Measurements from ENCODE around the gene PAM.
A peak's percentile ranks its signal among the peaks of the same experiment; 100 is the strongest.
"Not testable (repeated sequence)": the region's sequence is repeated elsewhere in the genome, so short reads cannot be mapped to it uniquely, and the experiment has no call there.

Gene PAM

DNA sequence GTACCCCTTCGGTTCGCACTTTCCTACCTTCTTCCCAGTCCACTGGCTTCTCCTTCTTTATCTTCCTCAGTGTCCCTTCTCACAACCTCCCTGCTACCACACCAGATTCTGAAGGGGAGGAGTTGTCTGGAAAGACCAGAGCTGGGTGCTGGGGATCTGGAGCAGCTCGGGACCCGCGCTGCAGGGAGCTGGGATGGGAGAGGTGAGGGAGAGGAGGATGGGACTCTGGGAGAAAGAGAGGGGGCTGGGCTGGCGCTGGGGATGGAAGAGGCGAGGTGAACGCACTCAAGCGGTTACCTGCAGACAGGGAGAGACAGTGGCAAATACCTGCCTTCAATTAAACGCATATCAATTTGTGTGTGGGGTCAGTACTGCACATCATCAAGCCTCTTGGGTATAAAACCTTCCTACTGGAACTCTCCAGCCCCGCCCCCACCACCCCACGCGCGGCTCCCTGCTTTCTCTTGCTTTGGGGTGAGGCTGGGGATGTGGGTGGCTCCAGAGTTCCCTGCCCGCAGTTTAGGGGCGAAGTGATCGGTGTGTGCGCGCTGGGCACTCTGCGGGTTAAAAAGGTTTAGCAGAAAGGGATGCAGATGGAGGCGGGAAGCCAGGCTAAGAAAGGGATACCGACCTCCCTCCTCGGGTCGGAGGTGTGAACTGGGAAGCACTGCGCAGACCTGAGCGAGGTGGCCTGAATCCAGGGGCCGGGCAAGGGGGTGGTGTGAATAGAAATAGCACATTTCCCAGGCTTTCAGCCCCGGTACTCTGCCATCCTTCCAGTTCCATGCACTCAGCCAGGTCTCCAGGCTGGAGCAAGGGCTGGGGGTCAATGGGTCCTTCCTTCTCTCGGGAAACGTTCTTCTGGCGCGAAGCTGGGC is 977 bp upstream of the PAM start:
- no peak for DNase-seq

DNA sequence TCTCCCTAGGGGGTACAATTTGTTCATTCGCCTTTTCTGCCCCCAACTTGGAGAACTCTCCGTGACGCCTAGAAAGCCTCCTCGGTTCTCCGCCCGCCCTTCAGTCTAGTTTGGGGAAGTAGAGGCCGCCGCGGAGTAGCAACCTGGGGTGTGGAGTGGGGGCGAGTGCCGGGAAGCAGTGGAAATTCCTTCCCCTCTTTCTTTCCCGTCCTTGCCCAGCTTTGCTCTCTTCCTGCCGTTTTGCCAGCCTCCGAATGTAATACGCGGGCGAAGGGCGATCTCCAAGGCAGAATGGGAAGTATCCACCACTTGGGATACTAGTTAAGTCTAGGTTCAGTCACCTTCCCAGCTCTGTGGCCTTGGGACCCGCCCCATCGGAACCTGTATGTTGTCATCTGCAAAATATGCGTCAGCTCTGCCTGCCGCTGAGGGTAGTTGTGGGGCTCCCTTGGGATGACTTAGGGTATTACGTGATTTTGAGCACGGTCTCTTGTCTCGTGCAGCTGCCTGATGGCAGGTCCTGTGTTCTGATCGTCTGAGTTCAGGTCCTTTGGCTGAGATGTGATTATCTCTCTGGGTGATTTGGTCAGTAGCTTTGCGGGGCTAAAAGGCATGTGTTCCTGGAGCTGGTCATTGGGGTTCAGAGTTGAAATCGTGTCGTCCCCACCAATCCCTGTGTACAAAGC is 724 bp downstream of the PAM start:
- DNase-seq = peak; percentile 38

- DNase-seq = no peak
Observed at GRCh38 chr5:102758576-102758975, 3.5 kb downstream of the PAM start.

DNA sequence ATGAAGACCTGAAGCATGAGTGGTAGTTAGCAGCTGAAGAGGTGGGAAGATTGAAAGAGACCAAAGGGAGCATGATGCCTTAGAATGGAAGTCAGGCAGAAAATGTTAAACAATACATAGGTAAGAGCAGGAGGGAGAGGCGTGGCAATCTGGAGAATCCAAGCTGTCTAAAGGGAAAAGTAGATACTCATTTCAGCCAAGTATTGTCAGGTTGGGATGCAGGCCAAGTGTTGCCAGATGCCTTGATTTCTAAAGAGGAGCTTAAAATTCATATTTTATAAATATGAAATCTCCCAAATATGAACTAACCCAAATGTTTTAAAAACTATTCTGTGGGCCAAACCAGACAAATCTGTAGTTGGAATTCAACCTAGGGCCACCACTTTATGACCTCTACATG is 4.2 kb downstream of the PAM start:
- no peak for DNase-seq

DNA sequence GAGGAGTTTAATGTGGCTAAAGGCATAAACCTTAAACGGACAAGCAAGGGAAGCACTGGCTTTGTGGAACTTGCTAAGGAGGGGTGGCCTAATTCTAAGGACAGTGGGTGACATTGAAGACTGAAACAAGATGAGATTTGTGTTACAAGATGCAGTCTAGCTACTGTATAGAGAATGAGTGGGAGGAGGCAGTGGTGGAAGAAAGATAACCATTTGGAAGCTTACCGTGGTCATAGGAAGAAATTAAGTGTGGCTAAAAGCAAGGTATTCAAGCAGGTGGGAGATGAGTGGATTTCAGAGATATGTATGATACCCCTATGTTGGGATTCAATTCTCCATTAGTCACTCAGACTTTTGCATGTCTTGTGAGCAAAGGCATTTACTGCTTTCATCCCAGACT is 4.6 kb downstream of the PAM start:
- DNase-seq = no peak

DNA sequence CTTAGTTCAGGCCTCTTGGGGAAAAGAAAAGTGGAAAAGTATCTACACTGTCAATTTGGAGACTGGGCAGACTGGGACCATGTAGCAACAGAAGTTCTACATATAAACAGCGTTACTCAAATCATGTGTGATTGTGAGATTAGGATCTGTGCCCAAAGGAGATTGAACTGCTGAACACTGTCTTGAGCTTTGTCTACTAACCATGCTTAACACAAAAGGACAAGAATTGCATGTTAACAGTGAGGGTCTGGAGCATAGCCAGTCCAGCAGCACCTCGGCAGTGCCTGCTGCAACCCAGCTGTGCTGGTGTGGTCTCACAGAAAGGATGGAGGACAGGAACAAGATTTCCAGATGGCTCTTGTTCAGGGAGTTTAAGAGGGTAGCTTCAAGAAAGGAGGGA is 5.7 kb downstream of the PAM start:
- DNase-seq = no peak

DNA sequence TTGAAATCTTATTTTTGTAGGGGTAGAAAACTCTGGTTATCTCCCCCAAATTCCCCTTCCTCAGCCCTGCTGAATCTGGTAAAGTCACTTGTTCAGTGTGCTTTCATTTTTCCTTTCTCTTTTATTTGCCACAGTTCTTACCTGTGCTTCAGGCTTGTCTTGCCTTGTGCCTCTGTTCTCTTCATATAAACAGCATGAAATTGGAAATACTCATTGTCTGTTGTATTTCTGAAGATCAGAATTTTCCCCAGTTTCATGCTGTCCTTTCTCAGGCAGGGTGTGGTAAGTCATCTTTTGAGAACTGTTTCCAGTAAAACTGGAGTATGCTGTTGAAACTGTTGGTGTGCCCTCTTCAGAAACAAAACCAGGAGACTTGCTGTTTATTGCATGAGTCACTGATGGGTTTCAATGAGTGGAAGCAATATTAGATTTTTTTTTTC is 7.0 kb downstream of the PAM start:
- no peak for DNase-seq

DNA sequence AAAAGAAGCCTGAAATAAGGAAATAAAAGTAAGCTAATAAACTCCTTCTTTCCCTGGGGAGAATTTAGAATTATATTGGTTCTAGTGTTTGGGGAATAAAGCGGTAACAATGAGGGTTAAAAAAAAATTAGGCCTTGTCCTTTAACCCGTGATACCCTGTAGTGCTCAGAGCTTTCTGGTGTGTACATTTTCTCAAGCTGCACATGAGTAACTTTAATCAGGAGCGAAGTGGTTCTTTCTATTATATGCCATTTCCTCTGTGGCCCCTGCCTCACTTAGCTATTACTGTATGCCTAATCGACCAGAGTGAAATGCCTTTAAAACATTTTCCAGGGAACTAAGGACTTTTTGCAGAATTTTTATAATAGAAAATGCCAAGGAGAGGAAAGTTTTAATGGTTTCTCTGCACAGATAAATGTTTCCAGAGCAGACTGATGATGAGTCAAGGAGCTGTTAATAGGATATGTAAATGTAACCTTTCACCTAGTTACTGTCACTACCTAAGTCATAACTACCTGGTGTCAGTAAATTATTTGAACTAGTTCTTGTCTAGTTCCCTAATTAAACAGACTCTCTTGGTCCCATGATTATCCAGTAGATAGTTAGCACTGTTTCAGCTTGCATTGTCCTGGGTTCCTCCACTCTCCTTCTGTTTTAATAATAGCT is 7.6 kb downstream of the PAM start:
- DNase-seq = no peak

DNA sequence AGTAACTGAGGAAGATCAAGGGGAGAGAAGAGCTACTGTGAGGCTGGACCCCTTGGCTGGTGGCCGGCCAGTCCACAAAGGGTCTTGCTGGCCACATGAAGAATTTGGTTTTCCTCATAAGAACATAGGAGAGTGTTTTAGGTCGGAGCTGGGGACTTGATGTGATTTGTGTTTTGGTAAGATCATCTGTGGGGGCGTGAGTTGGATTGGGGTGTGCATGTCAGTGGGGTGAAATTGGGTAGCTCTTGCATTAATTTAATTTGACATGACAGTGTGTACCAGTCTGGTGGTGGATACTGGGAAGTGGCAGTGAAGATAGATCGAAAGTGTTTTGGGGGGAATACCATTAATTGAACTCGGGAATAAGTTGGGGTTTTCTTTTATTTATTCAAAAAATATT is 8.6 kb downstream of the PAM start:
- DNase-seq = no peak

- DNase-seq = no peak
Observed at GRCh38 chr5:102764381-102765004, 9.4 kb downstream of the PAM start.

DNA sequence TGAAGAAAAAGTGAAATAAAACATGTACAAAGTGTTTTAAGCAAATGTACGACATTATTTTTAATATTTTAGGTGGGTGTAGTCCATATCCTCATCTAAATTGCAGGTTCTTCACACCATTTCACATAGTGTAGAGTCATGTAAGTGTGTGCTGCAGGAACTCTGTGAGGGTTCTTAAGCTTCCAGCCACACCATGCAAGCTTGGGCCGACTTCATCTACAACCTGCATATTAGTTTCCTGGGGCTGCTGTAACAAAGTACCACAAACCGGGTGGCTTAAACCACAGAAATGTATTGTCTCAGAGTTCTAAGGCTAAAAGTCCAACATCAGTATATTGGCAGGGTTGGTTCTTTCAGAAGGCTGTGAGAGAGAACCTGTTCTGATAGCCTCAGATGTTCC is 10.2 kb downstream of the PAM start:
- DNase-seq = no peak

DNA sequence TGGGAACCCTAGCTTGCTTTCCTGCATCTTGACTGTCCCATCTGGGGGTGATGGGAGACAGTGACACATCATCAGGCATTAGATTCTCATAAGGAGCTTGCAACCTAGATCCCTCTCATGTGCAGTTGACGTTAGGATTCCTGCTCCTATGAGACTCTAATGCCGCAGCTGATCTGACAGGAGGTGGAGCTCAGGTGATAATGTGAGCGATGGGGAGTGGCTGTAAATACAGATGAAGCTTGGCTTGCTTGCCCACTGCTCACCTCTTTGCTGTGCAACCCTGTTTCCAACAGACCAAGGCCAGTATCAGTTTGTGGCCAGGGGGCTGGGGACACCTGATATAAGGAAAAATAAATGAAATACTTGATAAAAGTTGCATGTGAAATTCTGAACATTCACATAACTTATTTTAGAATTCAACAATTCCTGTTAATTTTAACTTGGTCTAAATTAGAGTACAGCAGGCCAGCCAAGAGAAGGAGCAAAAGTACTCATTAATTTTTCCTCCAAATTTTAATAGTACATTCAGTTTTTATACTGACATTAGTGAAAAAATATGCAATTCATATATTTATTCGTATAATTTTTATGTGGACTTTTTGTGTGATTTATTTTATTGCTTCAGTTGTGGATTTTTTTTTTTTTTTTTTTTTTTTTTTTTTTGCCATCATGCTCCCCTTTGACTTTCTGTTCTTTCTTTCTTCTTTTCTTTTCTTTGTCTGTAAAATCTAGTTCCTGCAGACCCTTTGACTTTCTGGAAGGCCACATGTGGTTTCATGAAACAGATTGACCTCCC is 11.4 kb downstream of the PAM start:
- no peak for DNase-seq

DNA sequence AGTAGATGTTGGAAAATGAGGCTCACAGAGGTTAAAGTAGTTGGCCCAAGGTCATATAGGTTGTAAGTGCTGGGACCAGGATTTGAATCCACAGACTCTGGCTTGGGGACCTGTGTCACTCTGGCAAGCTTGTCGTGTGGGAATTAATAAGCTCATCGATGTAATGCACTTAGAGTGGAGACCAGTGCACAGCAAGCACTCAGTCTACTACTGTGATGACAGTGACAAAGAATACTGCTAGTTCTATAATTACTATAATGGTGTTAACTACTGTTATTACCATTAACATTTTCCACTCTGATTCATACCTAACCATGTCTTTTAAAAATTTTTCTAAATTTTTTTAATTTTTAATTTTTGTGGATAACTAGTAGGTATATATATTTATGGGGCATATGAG is 12.8 kb downstream of the PAM start:
- no peak for DNase-seq

DNA sequence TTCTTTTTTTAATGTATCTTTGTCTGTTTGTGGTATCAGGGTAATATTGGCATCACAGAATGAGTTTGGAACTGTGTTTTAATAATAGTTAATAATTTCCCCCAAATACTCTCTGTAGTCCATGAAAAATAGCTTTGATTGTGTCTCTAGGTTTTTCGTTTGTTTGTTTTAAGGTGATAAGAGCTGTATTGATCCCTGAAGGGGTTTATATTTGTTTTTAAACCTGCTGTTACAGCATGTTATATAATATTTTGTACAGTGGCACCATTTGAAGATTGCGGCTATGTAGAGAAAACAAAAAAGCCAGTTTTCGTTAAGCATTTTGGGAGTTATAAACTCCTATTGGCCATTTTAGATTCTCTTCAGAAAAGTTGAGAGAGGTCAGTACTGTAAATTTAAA is 15.7 kb downstream of the PAM start:
- no peak for DNase-seq

DNA sequence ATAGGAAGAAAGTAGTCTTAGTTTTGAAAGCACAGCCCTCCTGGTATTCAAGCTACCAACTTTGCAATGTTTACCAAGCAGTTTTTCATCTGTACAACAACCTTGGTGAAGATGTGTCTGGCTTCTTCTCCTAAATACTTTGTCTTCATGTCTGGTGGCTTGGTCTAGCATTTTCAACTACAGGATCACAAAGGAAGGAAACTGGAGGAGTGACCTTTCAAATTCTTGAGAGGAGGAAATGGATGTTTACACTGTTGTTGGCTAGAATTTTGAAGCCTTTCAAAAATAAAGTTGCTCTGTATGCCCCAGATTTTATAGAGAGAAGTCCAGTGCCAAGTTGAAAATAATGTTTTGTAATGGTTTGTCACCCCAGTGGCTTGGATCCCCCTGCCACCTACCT is 16.3 kb downstream of the PAM start:
- no peak for DNase-seq

GRCh38 chr5:102772273-102772672 is 17.2 kb downstream of the PAM start:
- no peak for DNase-seq

DNA sequence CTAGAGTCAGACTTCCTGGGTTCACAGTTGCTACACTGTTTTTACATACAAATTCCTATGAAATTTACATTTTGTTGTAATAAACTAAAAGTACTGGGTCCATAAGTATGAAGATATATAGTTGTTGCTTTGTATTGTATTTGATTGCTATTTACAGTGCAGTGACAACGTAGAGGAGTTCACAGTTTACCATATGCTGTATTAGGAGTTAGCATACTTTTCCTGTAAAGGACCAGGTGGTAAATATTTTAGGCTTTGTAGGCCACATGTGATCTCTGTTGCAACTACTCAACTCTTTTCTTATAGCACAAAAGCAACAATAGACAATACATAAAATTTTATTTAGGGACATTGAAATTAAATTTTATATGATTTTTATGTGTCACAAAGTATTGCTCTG is 18.0 kb downstream of the PAM start:
- DNase-seq = no peak

GRCh38 chr5:102775756-102776155 is 20.7 kb downstream of the PAM start:
- DNase-seq = not testable (repeated sequence)

GRCh38 chr5:102777099-102777498 is 22.0 kb downstream of the PAM start:
- no peak for DNase-seq

DNA sequence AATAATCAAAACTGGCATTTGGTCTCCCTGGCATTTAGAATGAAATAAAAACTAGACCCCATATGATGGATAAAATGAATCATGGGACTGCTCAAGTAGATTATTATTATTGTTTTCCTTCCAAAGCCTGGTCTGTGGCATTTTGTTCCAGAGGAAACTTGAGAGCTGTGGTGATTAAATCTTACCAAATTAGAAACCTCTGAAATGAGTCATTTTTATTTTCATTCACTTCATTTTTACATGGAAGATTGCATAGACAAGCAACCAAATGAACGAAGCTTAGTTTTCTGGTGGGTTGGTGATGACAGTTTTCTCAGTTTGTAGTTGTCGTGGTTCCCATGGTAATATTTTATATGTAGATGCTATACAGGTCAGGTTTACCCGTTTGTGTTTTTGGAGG is 23.4 kb downstream of the PAM start:
- peak; percentile 76 for DNase-seq

GRCh38 chr5:102781359-102781758 is 26.3 kb downstream of the PAM start:
- no peak for DNase-seq

DNA sequence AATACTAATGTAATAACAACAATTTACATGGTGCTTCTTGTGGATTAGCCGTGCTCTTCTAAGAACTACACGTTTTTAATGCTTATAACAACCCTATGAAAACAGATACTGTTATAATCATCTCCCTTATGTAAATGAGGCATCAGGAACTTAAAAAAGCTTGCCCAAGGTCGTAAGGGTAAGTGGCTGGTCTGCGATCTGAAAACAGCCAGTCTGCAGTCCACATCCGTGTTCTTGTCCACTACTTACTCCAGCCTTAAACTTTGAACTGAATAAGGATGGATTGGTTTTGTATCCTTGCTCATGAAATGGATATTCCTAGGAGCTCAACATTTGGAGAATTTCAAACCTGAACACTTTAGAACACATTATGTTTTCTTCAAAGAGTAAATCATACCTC is 26.7 kb downstream of the PAM start:
- no peak for DNase-seq
